GM10248 (cell line): ENCODE results near the gene SCN8A.

Experiments
- CTCF ChIA-PET: fragments of 300-600 bp; sonication (Branson Sonifier 250); formaldehyde crosslinking; extraction: SDS; loops from one replicate; lab custom pipeline; 2021; ENCODE audit warnings: antibody characterized with exemption; lab: Yijun Ruan, JAX
- POLR2A ChIA-PET: fragments of 350-650 bp; sonication (Branson Sonifier 250); formaldehyde crosslinking; extraction: SDS; loops from one replicate; lab custom pipeline; 2020; ENCODE audit warnings: antibody characterized with exemption; lab: Yijun Ruan, JAX
- DNase-seq: peaks from one replicate; pipeline ENCODE4 v3.0.0; 2012; ENCODE audit errors: extremely low spot score
- TF ChIP-seq, protein P1 (sequence below): IDR thresholded peaks from 2 replicates; pipeline ENCODE4 v1.5.1; 2012; ENCODE audit warnings: mild to moderate bottlenecking, low read depth; ENCODE audit errors: extremely low read depth, missing control alignments, control extremely low read depth

SCN8A gene

DNA sequence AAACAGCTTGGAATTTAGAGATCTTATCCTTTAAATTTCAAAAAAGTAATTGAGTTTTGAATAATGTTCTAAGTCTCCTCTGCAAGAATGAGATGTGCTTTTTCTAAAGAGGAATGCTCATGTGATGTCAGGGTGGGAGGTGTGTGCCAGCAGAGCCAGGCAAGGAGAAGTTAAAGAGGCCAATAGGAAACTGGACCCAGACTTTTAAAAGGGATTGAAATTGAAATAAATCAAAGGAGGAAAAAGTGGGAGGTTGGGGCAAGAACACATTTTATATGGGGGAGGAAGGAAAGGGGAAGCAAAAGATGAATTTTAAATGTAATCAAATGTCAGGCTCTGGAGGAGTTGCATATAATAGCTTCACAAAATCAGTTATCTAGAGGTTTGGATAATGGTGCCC, 131.4 kb downstream of the SCN8A start:
- ChIA-PET CTCF (interaction anchor here (1.1 to 1.7 kb wide), 2 partner anchors 22 to 28 kb away, joined by 3 to 4 read pairs; no protein-coding TSS in a partner anchor), POLR2A (no interaction called here)
- TF ChIP-seq, protein P1, sequence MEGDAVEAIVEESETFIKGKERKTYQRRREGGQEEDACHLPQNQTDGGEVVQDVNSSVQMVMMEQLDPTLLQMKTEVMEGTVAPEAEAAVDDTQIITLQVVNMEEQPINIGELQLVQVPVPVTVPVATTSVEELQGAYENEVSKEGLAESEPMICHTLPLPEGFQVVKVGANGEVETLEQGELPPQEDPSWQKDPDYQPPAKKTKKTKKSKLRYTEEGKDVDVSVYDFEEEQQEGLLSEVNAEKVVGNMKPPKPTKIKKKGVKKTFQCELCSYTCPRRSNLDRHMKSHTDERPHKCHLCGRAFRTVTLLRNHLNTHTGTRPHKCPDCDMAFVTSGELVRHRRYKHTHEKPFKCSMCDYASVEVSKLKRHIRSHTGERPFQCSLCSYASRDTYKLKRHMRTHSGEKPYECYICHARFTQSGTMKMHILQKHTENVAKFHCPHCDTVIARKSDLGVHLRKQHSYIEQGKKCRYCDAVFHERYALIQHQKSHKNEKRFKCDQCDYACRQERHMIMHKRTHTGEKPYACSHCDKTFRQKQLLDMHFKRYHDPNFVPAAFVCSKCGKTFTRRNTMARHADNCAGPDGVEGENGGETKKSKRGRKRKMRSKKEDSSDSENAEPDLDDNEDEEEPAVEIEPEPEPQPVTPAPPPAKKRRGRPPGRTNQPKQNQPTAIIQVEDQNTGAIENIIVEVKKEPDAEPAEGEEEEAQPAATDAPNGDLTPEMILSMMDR, result no peak
- no peak for DNase-seq

DNA sequence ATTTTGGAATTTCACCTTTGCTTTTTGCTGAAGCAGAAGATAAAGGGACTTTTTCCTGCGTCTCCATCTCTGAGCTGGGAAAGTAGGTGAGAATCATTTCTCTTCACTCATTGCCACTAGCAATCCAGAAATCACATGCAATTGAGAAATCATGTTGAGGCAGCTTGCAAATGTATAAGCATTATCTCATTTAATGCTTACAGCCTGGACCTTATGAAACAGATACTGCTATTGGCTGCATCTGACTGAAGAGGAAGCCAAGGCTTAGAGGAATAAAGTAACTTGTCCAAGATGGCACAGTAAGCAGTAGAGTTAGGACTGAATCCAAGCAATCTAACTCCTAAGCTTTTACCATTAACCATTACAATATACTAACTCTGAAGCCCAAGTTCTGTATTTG, 135.1 kb downstream of the SCN8A start:
- TF ChIP-seq, protein P1, result no peak
- ChIA-PET POLR2A (no interaction called here), CTCF (no interaction called here)
- no peak for DNase-seq

DNA sequence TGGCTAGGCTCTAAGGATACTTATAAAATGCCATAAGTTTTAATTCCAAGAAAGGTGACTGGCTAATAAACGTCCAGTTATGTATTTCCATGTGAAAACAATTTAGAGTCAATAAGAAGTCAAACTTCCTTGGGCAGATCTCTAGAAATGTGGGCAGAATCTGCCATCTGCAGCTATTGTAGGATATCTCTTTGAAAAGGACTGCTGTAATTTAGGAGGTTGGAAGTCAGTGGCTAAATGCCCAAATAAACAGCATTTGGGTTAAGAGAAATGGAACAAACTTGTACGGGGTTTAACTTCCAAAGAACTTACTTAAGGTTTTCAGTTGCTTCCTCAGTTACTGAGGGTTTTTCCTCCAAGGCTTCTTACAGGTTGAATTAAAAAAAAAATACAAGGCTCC, 135.9 kb downstream of the SCN8A start:
- no peak for DNase-seq
- ChIA-PET POLR2A (interaction anchor here (0.7 kb wide), 1 partner anchor 1774 kb away, joined by 4 read pairs; the partner anchor contains the start of gene TARBP2), CTCF (no interaction called here)
- TF ChIP-seq, protein P1, result no peak

DNA sequence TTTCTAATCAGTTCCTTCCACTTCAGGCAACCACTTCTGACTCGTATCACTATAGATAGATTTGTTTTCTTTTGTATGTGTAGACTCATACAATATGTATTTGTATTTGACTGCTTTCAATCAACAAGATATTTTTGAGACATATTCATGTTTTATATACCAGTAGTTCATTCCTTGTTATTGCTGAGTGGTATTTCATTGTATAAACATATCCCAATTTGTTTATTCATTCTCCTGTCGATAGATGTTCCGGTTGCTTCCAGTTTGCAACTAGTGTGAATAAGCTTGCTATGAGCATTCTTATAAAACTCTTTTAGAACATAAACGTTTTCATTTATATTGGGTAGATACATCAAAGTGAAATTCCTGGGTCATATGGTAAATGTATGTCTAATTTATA, 138.3 kb downstream of the SCN8A start:
- TF ChIP-seq, protein P1, result no peak
- no peak for DNase-seq
- POLR2A ChIA-PET, result no interaction called here
- CTCF ChIA-PET, result no interaction called here

DNA sequence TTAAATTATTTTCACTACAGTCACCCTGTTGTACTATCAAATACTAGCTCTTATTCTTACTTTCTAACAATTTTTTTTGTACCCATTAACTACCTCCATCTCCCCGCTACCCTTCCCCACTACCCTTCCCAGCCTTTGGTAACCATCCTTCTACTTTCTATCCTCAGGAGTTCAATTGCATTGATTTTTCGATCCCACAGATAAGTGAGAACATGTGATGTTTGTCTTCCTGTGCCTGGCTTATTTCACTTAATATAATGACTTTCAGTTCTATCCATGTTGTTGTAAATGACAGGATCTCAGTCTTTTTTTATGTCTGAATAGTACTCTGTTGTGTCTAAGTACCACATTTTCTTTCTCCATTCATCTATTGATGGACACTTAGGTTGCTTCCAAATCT, 139.7 kb downstream of the SCN8A start:
- CTCF ChIA-PET, result no interaction called here
- TF ChIP-seq, protein P1, result no peak
- no peak for DNase-seq
- POLR2A ChIA-PET, result no interaction called here

DNA sequence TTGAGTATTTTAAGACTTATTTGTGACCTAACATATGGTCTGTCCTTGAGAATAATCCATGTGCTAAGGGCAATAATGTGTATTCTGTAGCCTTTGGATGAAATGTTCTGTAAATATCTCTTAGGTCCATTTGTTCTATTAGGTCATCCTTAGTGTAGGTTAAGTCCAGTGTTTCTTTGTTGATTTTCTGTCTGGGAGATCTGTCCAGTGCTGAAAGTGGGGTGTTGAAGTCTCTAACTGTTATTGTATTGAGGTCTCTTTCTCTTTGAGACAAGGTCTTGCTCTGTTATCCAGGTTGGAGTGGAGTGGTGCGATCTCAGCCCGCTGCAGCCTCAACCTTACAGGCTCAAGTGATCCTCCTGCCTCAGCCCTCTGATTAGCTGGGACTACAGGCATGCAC, 149.5 kb downstream of the SCN8A start:
- TF ChIP-seq, protein P1, result no peak
- no peak for DNase-seq
- ChIA-PET POLR2A (no interaction called here), CTCF (no interaction called here)

DNA sequence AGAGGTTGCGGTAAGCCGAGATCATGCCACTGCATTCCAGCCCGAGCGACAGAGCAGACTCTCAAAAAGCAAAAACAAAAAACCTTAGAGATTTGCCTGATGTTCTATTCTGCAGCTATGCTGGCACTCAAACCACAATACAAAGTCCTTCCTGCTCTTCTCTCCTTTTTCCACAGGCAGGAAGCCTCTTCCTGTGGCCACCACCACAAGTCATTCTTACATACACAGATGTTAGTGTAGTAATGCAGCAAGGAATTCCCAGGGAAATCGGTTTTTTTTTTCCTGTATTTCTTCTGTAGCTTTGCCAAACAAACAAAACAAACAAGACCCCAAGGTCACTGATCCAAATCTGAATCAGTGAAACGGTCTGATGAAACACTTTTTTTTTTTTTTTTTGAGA, 153.2 kb downstream of the SCN8A start:
- ChIA-PET CTCF (interaction anchor here (1.0 kb wide), 1 partner anchor 323 kb away, joined by 3 read pairs; no protein-coding TSS in a partner anchor), POLR2A (no interaction called here)
- TF ChIP-seq, protein P1, result no peak
- no peak for DNase-seq
